ENCODE results near the gene FRK.

- TF ChIP-seq CTCF (conservative IDR thresholded peaks at IDR 0.05; ENCODE audit: low read length) (no peak), EZH2phosphoT487 (IDR thresholded peaks at IDR 0.05; ENCODE audit: borderline replicate concordance, low read depth, low read length) (no peak)
These were observed 78.2 kb downstream of the FRK start for GRCh38 chr6:115982453-115982852.

Measured in OCI-LY7 (cell line).